ENCODE data around the gene FAM186B. TPM values are rescaled to one million over a fixed set of nuclear protein-coding genes. Genes with fewer than 3 reads are reported as not detected.
A peak's percentile ranks its signal among the peaks of the same experiment; 100 is the strongest.

FAM186B gene
- total RNA-seq, 4 donors from 2014 or later = 0.31 to 1.0 (median 0.70) TPM

- Histone ChIP-seq H3K4me3 (no peak overlapping the region), H3K27ac (no peak overlapping the region), H3K9me3 (no peaks in the 10 kb centered on the region), H3K36me3 (peaks cover 0 to 5% of the 10 kb centered on the region in 2 donors), H3K27me3 (no peaks in the 10 kb centered on the region), H3K4me1 (peaks cover 8 to 12% of the 10 kb centered on the region in 2 donors)
- in situ Hi-C loops (cut with MboI; ENCODE audit: low sequenced_read_pairs in 4 of 4) (no loop called here), intact Hi-C loops (cut with DNase I; ENCODE audit: low total_unique reads) (no loop called here)
- DNase-seq (no peak), ATAC-seq (no peak)
- no peak for TF ChIP-seq POLR2A (IDR thresholded peaks at IDR 0.05)
- no peak for TF ChIP-seq CTCF (IDR thresholded peaks at IDR 0.05 in 4 of 5, conservative IDR thresholded peaks at IDR 0.05 in 1 of 5)
Measured at GRCh38 chr12:49585477-49586459, 19.7 kb downstream of the FAM186B start.

GRCh38 chr12:49584591-49584990, 20.8 kb downstream of the FAM186B start:
- ATAC-seq = no peak
- peak overlapping the region in 2 of 4 donors; percentile 35 to 37 for H3K27ac ChIP-seq
- in situ Hi-C loops (cut with MboI; ENCODE audit: low sequenced_read_pairs in 4 of 4) = no loop called here
- H3K27me3 ChIP-seq = no peaks in the 10 kb centered on the region
- H3K4me1 ChIP-seq = peaks cover 11 to 19% of the 10 kb centered on the region in 2 donors
- peaks cover 0 to 5% of the 10 kb centered on the region in 2 donors for H3K36me3 ChIP-seq
- no peaks in the 10 kb centered on the region for H3K9me3 ChIP-seq
- intact Hi-C loops (cut with DNase I; ENCODE audit: low total_unique reads) = no loop called here
- TF ChIP-seq CTCF (IDR thresholded peaks at IDR 0.05 in 4 of 5, conservative IDR thresholded peaks at IDR 0.05 in 1 of 5) (no peak), POLR2A (IDR thresholded peaks at IDR 0.05) (no peak)
- no peak for DNase-seq
- no peak overlapping the region for H3K4me3 ChIP-seq

GRCh38 chr12:49583366-49584094, 21.9 kb downstream of the FAM186B start:
- DNase-seq (no peak), ATAC-seq (no peak)
- Histone ChIP-seq H3K36me3 (peaks cover 0 to 5% of the 10 kb centered on the region in 2 donors), H3K27me3 (no peaks in the 10 kb centered on the region), H3K4me3 (no peak overlapping the region), H3K9me3 (no peaks in the 10 kb centered on the region), H3K4me1 (peaks cover 7 to 19% of the 10 kb centered on the region in 2 donors), H3K27ac (peak overlapping the region in 3 of 4 donors; percentile 3 to 29 (median 11))
- no peak for TF ChIP-seq CTCF (IDR thresholded peaks at IDR 0.05 in 4 of 5, conservative IDR thresholded peaks at IDR 0.05 in 1 of 5)
- TF ChIP-seq POLR2A (IDR thresholded peaks at IDR 0.05) = no peak
- in situ Hi-C loops (cut with MboI; ENCODE audit: low sequenced_read_pairs in 4 of 4) (no loop called here), intact Hi-C loops (cut with DNase I; ENCODE audit: low total_unique reads) (no loop called here)

- no peaks in the 10 kb centered on the region for H3K27me3 ChIP-seq
- no peak for DNase-seq
Measured at GRCh38 chr12:49582850-49583249, 22.6 kb downstream of the FAM186B start.

More at GRCh38 chr12:49582850-49583249, 22.6 kb downstream of the FAM186B start:
- in situ Hi-C loops (cut with MboI; ENCODE audit: low sequenced_read_pairs in 4 of 4) (no loop called here), intact Hi-C loops (cut with DNase I; ENCODE audit: low total_unique reads) (no loop called here)
- Histone ChIP-seq H3K9me3 (no peaks in the 10 kb centered on the region), H3K4me3 (no peak overlapping the region), H3K36me3 (peaks cover 0 to 5% of the 10 kb centered on the region in 2 donors), H3K4me1 (peaks cover 5 to 19% of the 10 kb centered on the region in 2 donors), H3K27ac (peak overlapping the region in 1 of 4 donors; percentile 29)
- ATAC-seq = no peak
- TF ChIP-seq POLR2A (IDR thresholded peaks at IDR 0.05) = no peak
- no peak for TF ChIP-seq CTCF (IDR thresholded peaks at IDR 0.05 in 4 of 5, conservative IDR thresholded peaks at IDR 0.05 in 1 of 5)

Measured in gastrocnemius medialis (tissue), 4 donors.